Kidney (tissue), 14 donors: ENCODE measurements around the gene PP2D1. TPM values are rescaled to one million over a fixed set of nuclear protein-coding genes. Genes with fewer than 3 reads are reported as not detected.
"Not testable (repeated sequence)": the region's sequence is repeated elsewhere in the genome, so short reads cannot be mapped to it uniquely, and the experiment has no call there.

Experiments used
- DNase-seq, 5 donors: peaks; one replicate each; pipeline ENCODE4 v3.0.0-alpha.2; 2013 to 2020
- FAIRE-seq: peaks from 2 replicates; lab custom pipeline; 2012; peaks lifted over from hg19 to GRCh38; lab: Jason Lieb, UNC
- H3K27ac ChIP-seq, 2 donors: one replicate each; pipeline ENCODE4 v1.7.0; 2013; ENCODE audit warnings: low read depth in 2 of 2, low read length in 2 of 2, inconsistent platforms in 1 of 2
- H3K27me3 ChIP-seq: one replicate; pipeline ENCODE4 v1.7.1; 2013; ENCODE audit warnings: low read length, inconsistent platforms; ENCODE audit not compliant: control insufficient read depth, insufficient read depth
- H3K36me3 ChIP-seq, 3 donors: one replicate each; pipeline versions ENCODE4 v1.7.0 to v1.7.1; 2013; ENCODE audit warnings: low read length in 3 of 3, control low read depth in 1 of 3, inconsistent platforms in 1 of 3; ENCODE audit not compliant: insufficient read depth in 3 of 3, control insufficient read depth in 2 of 3
- H3K4me1 ChIP-seq, 3 donors: one replicate each; pipeline versions ENCODE4 v1.7.0 to v1.7.1; 2013; ENCODE audit warnings: low read length in 3 of 3, inconsistent platforms in 1 of 3, low read depth in 1 of 3; ENCODE audit not compliant: control insufficient read depth in 2 of 3, insufficient read depth in 2 of 3
- H3K4me3 ChIP-seq, 3 donors: one replicate each; pipeline versions ENCODE4 v1.7.0 to v1.8.1; 2013; ENCODE audit warnings: low read length in 3 of 3, control low read depth in 1 of 3, inconsistent platforms in 1 of 3
- H3K9ac ChIP-seq, 3 donors: one replicate each; pipeline versions ENCODE4 v1.7.0 to v1.7.1; 2013; ENCODE audit warnings: low read length in 3 of 3, control low read depth in 1 of 3, inconsistent platforms in 1 of 3
- H3K9me3 ChIP-seq, 3 donors: one replicate each; pipeline versions ENCODE4 v1.7.0 to v1.7.1; 2013; ENCODE audit warnings: low read length in 3 of 3, control low read depth in 1 of 3, inconsistent platforms in 1 of 3; ENCODE audit not compliant: control insufficient read depth in 2 of 3, insufficient read depth in 1 of 3
- intact Hi-C: fragments of 100-400 bp; cut with DNase I; formaldehyde crosslinking; loops from one replicate; pipeline ENCODE4 v1.11.1; 2022
- polyA plus RNA-seq: library from polyadenylated mRNA; stranded (reverse); fragments of 350-450 nt; fragmentation: Illumina TruSeq; extraction: RNeasy Lipid Tissue Mini Kit (QIAGEN cat#74804); gene quantifications from one replicate; pipeline ENCODE4 v1.2.3, GENCODE V29; 2014; ENCODE audit warnings: low read depth, low replicate concordance; ENCODE audit not compliant: insufficient read depth
- total RNA-seq: library from RNA; stranded (reverse); fragmentation: NEBNext Ultra II Directional; extraction: Animal tissue kit (Norgen Biotek cat#: 25700); gene quantifications from one replicate; pipeline ENCODE4 v1.2.1, GENCODE V29; 2021
- TF ChIP-seq, protein P1 (sequence below): IDR thresholded peaks from 3 replicates; pipeline ENCODE4 v1.5.1; 2012; ENCODE audit warnings: mild to moderate bottlenecking, moderate library complexity, borderline replicate concordance; ENCODE audit not compliant: insufficient read depth; ENCODE audit errors: extremely low read depth
- donor health status: control.
- donor health status: control.
- donor health status: control.
- donor health status: control.
- donor health status: control.
- donor health status: DM: yes; HTN: yes; CAD: no.
- donor health status: Normal renal cell carcinoma (clear cell type).

Gene PP2D1
- total and polyA plus RNA-seq, 2 donors from 2014 or later, result not detected

DNA sequence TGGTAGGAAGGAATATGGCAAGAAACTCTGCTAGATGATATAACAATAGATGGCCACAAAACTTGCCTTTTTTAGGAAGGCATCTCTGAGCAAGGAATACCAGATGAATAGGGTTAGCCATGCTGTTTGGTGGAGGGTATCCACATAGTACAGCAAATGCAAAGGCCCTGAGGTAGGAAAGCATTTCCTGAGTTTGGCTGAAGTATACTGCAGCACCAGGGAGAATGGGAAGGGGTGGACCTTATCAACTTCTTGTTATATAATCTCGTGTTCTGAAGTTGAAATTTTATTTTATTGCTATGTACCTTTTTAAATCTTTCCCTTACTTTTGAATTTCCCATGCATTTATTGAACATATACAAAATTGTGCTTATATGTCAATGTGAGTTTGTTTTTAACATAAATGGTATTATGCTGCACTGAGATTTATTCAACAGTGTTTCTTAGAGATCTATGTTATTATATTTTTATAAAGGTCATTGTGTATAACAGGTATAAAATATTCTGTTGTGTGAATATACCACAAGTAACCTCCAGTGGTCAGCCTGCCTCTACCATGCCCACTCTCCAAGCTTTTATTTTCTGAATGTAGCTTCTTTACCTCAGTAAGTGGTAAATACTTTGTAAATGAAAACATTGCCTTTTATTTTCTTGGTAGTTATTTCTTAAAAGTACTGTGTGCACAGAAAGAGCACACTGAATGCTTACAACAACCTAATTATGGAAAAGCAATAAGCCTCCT lies 25.4 kb upstream of the PP2D1 start:
- Histone ChIP-seq H3K27me3 (no peaks in the 10 kb centered on the region), H3K27ac (peak overlapping the region in 1 of 2 donors; percentile 51), H3K9me3 (no peaks in the 10 kb centered on the region), H3K4me3 (no peak overlapping the region), H3K9ac (no peak overlapping the region), H3K4me1 (peaks cover 3 to 12% (median 11%) of the 10 kb centered on the region in 3 donors), H3K36me3 (no peaks in the 10 kb centered on the region)
- intact Hi-C loops, result no loop called here
- FAIRE-seq (no peak), DNase-seq (no peak)
- TF ChIP-seq, protein P1, sequence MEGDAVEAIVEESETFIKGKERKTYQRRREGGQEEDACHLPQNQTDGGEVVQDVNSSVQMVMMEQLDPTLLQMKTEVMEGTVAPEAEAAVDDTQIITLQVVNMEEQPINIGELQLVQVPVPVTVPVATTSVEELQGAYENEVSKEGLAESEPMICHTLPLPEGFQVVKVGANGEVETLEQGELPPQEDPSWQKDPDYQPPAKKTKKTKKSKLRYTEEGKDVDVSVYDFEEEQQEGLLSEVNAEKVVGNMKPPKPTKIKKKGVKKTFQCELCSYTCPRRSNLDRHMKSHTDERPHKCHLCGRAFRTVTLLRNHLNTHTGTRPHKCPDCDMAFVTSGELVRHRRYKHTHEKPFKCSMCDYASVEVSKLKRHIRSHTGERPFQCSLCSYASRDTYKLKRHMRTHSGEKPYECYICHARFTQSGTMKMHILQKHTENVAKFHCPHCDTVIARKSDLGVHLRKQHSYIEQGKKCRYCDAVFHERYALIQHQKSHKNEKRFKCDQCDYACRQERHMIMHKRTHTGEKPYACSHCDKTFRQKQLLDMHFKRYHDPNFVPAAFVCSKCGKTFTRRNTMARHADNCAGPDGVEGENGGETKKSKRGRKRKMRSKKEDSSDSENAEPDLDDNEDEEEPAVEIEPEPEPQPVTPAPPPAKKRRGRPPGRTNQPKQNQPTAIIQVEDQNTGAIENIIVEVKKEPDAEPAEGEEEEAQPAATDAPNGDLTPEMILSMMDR, result no peak

DNA sequence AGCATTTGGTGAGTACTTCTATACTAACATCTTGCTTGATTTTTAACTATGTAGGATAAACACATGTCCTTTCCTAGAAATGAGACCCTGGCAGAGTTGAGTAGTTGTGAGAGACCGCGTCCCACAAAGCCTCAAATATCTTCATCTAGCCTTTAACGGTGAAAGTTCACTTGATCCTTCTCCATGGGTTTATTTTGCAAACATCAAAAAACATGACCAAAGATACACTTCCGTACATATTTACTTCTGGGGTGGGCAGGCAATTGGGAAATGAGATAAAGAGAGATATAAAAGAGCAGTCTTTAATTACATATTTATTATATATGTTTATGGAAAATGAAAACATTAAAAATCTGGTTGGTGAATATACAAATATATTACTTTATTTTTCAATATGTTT lies 23.0 kb upstream of the PP2D1 start:
- no peak overlapping the region for H3K4me3 ChIP-seq
- no peaks in the 10 kb centered on the region for H3K36me3 ChIP-seq
- FAIRE-seq, result peak; percentile 37
- no peak overlapping the region for H3K27ac ChIP-seq
- peaks cover 3 to 7% (median 7%) of the 10 kb centered on the region in 3 donors for H3K4me1 ChIP-seq
- TF ChIP-seq, protein P1, result no peak
- no peaks in the 10 kb centered on the region for H3K27me3 ChIP-seq
- DNase-seq, result no peak
- H3K9me3 ChIP-seq, result no peaks in the 10 kb centered on the region
- intact Hi-C loops, result no loop called here
- H3K9ac ChIP-seq, result no peak overlapping the region

DNA sequence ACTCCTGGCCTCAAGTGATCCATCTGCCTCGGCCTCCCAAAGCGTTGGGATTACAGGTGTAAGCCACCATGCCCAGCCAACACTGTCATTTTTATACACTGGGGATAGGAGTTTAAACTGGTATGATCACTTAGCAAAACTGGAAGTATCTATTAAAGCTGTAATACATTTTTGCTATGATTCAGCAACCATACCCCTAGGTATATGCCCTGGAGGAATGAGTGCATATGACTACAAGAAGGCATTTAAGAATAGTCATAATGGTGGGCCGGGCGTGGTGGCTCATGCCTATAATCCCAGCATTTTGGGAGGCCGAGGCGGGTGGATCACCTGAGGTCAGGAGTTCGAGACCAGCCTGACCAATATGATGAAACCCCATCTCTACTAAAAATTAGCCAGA lies 19.9 kb upstream of the PP2D1 start:
- H3K27ac ChIP-seq, H3K9ac ChIP-seq, H3K4me3 ChIP-seq, DNase-seq, H3K36me3 ChIP-seq, H3K27me3 ChIP-seq, H3K9me3 ChIP-seq, H3K4me1 ChIP-seq, FAIRE-seq, intact Hi-C loops: not testable (repeated sequence)

DNA sequence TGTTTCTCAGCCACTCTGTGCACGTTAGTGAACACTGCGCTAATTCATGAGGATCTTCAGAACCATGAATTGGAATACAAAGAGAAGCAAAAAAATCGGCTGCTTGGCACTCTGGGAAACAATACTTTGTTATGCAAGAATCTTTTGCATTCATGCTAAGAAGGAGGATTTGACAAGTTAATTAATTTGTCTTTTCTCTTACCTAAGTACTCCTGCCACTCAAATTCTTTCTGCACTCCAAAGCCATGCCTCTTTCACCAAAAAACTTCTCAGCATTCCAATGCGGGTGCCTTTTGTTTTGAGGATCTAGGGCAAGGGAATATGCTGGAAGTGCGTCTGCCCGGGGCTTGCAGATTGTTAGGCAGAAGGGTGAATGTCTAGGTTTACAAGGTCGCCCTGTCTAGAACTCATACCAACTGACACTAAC lies 16.9 kb upstream of the PP2D1 start:
- intact Hi-C loops, result no loop called here
- TF ChIP-seq, protein P1, result no peak
- Histone ChIP-seq H3K27me3 (no peaks in the 10 kb centered on the region), H3K4me3 (no peak overlapping the region), H3K9ac (no peak overlapping the region), H3K36me3 (no peaks in the 10 kb centered on the region), H3K4me1 (no peaks in the 10 kb centered on the region), H3K9me3 (no peaks in the 10 kb centered on the region), H3K27ac (no peak overlapping the region)
- FAIRE-seq, result no peak
- DNase-seq, result no peak
